Tibial artery (tissue), 4 donors: Measurements from ENCODE around the gene RAPGEFL1.

Experiments
- DNase-seq, 2 donors: peaks; one replicate each; pipeline ENCODE4 v3.0.0-alpha.2; 2019
- H3K27ac ChIP-seq, 2 donors: fragments of 200-600 bp; sonication (generic) in 1 of 2; 1 replicate in 1 of 2; 2 replicates in 1 of 2; pipeline ENCODE4 v1.5.1; 2018 to 2019; ENCODE audit warnings: mild to moderate bottlenecking in 1 of 2
- H3K27me3 ChIP-seq, 2 donors: fragments of 200-600 bp; sonication (generic) in 1 of 2; one replicate each; pipeline versions ENCODE4 v1.5.1 to v1.6.0; 2016 to 2019
- H3K36me3 ChIP-seq, 3 donors: fragments of 200-600 bp; sonication (generic) in 2 of 3; one replicate each; pipeline ENCODE4 v1.5.1; 2016 to 2019; ENCODE audit warnings: mild to moderate bottlenecking in 2 of 3
- H3K4me1 ChIP-seq, 4 donors: fragments of 200-600 bp; sonication (generic) in 2 of 4; 1 replicate in 3 of 4; 2 replicates in 1 of 4; pipeline ENCODE4 v1.5.1; 2016 to 2019
- H3K4me3 ChIP-seq, 2 donors: fragments of 200-600 bp; sonication (generic) in 1 of 2; 1 replicate in 1 of 2; 2 replicates in 1 of 2; pipeline ENCODE4 v1.5.1; 2018 to 2019; ENCODE audit warnings: mild to moderate bottlenecking in 2 of 2
- H3K9me3 ChIP-seq, 3 donors: fragments of 200-600 bp; sonication (generic) in 1 of 3; one replicate each; pipeline ENCODE4 v1.5.1; 2016 to 2019
- CTCF ChIP-seq, 2 experiments: fragments of 200-600 bp in 1 of 2; fragments of 450-650 bp in 1 of 2; IDR thresholded peaks; one replicate each; pipeline ENCODE4 v1.5.1; 2017 to 2019; ENCODE audit warnings: antibody characterized with exemption in 2 of 2, mild to moderate bottlenecking in 1 of 2, moderate library complexity in 1 of 2
- intact Hi-C: fragments of 100-400 bp; cut with DNase I; formaldehyde crosslinking; loops from one replicate; pipeline ENCODE4 v1.15.0; 2023; ENCODE audit warnings: low total_unique reads

Gene RAPGEFL1

GRCh38 chr17:40174514-40174913 is 2.8 kb upstream of the RAPGEFL1 start:
- Histone ChIP-seq H3K9me3 (no peaks in the 10 kb centered on the region), H3K4me3 (no peak overlapping the region), H3K4me1 (peaks cover 0 to 16% (median 14%) of the 10 kb centered on the region in 4 donors), H3K27me3 (no peaks in the 10 kb centered on the region), H3K27ac (no peak overlapping the region), H3K36me3 (peaks cover 44 to 62% (median 47%) of the 10 kb centered on the region in 3 donors)
- TF ChIP-seq CTCF (IDR thresholded peaks at IDR 0.05) = no peak
- intact Hi-C loops = no loop called here
- DNase-seq = no peak

- H3K27ac ChIP-seq = no peak overlapping the region
- no peak overlapping the region for H3K4me3 ChIP-seq
- intact Hi-C loops = no loop called here
These were observed 1.1 kb upstream of the RAPGEFL1 start for GRCh38 chr17:40175928-40176753.

GRCh38 chr17:40176754-40177110 is 538 bp upstream of the RAPGEFL1 start:
- intact Hi-C loops = no loop called here
- no peak overlapping the region for H3K27ac ChIP-seq
- TF ChIP-seq CTCF (IDR thresholded peaks at IDR 0.05) = no peak
- H3K36me3 ChIP-seq = peaks cover 22 to 40% (median 25%) of the 10 kb centered on the region in 3 donors
- no peak overlapping the region for H3K4me3 ChIP-seq
- peaks cover 0 to 22% (median 14%) of the 10 kb centered on the region in 4 donors for H3K4me1 ChIP-seq
- H3K27me3 ChIP-seq = no peaks in the 10 kb centered on the region
- no peaks in the 10 kb centered on the region for H3K9me3 ChIP-seq
- DNase-seq = no peak

More at GRCh38 chr17:40175928-40176753, 1.1 kb upstream of the RAPGEFL1 start:
- no peaks in the 10 kb centered on the region for H3K27me3 ChIP-seq
- no peak for DNase-seq
- peaks cover 28 to 46% (median 31%) of the 10 kb centered on the region in 3 donors for H3K36me3 ChIP-seq
- TF ChIP-seq CTCF (IDR thresholded peaks at IDR 0.05) = no peak
- peaks cover 0 to 16% (median 14%) of the 10 kb centered on the region in 4 donors for H3K4me1 ChIP-seq
- H3K9me3 ChIP-seq = no peaks in the 10 kb centered on the region

GRCh38 chr17:40178021-40178601 is 841 bp downstream of the RAPGEFL1 start:
- no peak for TF ChIP-seq CTCF (IDR thresholded peaks at IDR 0.05)
- peaks cover 13 to 26% (median 16%) of the 10 kb centered on the region in 3 donors for H3K36me3 ChIP-seq
- H3K4me1 ChIP-seq = peaks cover 0 to 23% (median 14%) of the 10 kb centered on the region in 4 donors
- no peak overlapping the region for H3K27ac ChIP-seq
- intact Hi-C loops = no loop called here
- no peaks in the 10 kb centered on the region for H3K27me3 ChIP-seq
- DNase-seq = no peak
- H3K4me3 ChIP-seq = peak overlapping the region in 1 of 2 donors; percentile 50
- H3K9me3 ChIP-seq = no peaks in the 10 kb centered on the region

- Histone ChIP-seq H3K36me3 (peaks cover 12 to 21% (median 13%) of the 10 kb centered on the region in 3 donors), H3K9me3 (no peaks in the 10 kb centered on the region), H3K4me1 (peaks cover 0 to 23% (median 14%) of the 10 kb centered on the region in 4 donors), H3K4me3 (no peak overlapping the region), H3K27ac (no peak overlapping the region), H3K27me3 (no peaks in the 10 kb centered on the region)
- intact Hi-C loops = no loop called here
- no peak for DNase-seq
- no peak for TF ChIP-seq CTCF (IDR thresholded peaks at IDR 0.05)
These were observed 1.4 kb downstream of the RAPGEFL1 start for GRCh38 chr17:40178660-40179059.
